ENCODE results near the gene CHID1.

The CHID1 gene

DNA sequence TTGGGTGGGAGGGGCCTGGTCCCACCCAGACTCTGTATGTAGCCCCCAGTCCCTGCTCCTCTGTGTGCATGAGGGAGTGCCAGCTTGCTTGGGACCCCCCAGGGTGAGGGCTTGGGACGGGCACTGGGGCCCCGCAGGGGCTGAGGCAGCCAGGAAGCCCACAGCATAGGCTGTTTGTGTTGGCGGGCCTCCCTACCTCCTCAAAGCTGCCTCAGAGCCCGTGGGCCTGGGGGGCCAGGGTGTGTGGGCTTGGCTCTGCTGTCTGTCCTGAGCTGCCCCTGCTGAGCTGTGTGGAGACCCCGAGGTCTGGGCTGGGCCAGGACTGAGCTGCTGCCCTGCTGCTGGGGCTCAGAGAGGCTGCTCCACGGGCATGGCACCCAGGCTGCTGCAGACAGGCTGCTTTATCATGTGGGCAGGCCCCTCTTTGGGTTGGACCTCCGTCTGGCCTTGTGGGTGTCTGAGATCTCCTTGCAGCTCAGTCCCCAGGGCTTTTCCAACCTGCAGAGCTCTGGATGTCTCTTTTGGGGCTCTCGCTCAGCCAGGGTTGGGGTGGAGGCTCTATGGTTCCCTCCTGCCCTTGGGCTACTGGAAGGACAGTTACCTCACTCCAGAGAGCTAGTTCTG lies 64.6 kb downstream of the CHID1 start:
- no peak for DNase-seq

DNA sequence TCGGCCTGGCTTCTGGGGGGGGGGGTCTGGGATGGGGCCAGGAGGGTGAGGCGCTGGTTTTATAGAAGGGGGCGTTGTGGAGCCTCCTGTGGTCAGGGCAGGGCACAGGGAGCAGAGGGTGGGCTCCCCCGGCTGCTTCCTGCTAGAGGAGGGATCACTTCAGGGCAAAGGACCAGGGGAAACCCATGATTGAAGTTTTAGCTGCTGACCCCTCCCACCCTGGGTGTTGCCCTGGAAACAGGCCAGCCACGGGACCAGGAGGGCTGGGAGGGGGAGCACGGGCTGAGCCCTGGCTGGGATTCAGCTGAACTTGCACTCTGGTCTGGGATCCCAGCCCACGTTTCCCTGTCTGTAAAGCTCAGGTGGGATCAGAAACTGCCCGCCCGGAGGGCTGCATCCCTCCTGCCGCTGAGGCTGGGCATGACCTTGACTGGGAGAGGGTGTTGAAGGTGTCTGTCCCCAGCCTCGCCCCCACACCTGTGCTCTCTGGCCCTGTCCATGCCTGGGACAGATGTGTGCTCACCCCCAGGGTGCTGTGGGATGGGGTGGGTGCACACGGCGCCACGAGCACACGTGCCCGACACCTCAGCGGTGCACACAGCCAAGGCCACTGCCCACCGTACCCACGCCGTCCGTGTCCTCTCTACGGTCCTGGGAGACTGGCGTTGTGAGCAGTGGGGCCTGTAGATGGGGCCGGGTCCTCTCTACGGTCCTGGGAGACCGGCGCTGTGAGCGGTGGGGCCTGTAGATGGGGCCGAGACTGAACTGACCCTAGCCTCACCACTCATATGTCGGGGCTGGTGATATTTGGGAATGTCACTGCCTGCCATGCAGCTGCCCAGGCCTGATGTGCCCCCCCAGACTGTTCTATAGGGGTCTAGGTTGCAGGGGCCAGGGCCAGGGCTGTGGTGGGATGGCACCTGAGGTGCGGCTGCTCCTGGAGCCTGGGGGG lies 65.6 kb downstream of the CHID1 start:
- peak; percentile 44 to 52 for DNase-seq

GRCh38 chr11:843818-844692 lies 66.6 kb downstream of the CHID1 start:
- peak; percentile 69 to 75 for DNase-seq

DNA sequence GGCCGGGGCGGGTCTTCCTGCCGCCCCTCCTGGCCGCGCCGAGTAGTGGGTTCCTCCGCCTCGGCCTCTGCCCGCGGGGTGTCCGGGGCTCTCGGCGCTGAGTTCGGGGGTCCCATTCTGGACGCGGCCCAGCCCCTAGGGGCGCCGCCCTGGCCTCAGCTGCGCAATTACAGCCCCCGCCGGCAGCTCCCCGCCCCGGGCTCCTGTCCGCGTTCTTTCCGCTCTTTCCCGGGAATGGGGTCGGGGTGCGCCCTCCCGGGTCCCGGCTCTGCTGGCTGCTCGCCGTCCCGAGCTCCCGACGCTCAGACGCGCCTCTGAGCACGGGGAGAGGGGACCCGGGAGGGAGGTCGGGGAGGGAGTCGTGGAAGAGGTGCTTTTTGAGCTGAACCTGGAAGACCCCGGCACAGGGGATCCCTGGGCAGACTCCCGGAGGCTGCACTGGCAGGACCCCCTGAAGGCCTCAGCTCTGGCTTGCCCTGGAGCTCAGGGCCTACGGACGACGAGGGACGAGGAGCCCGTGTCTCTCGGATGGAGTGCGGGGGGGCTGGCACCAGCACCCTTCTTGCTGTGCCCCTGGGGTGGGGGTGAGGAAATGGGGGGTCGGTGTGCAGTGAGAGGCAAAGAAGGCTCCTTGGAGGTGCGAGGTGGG lies 67.4 kb downstream of the CHID1 start:
- no peak for DNase-seq

DNA sequence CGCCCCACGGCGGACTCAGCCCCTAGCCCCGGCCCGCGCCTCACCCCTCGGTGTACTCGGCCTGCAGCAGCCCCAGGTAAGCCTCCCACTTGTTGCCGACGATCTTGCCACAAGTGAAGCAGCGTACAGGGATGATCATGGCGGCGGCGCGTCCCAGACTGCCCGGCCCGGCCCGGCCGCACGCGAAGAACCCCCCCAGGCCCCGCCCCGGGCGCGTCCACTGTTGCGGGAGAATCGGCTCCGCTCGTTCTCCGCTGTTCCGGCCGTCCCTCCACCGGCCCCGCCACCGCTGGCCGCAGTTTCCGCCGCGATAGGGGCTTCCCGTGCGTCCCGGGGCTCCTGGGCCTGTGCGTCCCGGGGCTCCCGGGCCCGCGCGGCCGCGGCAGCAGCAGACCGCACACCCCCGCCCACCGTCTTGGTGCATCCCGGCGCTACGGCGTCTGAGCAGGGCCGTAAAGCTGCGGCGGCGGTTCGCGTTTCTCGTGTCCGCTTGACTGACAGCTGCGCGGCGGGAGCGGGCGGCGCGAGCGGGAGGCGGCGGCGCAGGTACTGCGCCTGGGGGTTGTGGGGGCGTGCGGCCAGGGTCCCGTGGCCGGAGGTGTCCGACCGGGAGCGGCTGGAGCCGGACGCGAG lies 68.1 kb downstream of the CHID1 start, which contains the start of the genes POLR2L and TSPAN4:
POLR2L (minus strand) TSS at position 160 of the 633 bp plus-strand sequence; CDS start at position 139, 21 bp downstream.
TSPAN4 (plus strand) TSS at position 483 of the 633 bp plus-strand sequence. CDS start 7,453 bp downstream, outside the sequence.
- peak; percentile 82 to 90 for DNase-seq

GRCh38 chr11:841981-842369 lies 68.6 kb downstream of the CHID1 start:
- peak in 1 of 2 donors; percentile 37 for DNase-seq

DNA sequence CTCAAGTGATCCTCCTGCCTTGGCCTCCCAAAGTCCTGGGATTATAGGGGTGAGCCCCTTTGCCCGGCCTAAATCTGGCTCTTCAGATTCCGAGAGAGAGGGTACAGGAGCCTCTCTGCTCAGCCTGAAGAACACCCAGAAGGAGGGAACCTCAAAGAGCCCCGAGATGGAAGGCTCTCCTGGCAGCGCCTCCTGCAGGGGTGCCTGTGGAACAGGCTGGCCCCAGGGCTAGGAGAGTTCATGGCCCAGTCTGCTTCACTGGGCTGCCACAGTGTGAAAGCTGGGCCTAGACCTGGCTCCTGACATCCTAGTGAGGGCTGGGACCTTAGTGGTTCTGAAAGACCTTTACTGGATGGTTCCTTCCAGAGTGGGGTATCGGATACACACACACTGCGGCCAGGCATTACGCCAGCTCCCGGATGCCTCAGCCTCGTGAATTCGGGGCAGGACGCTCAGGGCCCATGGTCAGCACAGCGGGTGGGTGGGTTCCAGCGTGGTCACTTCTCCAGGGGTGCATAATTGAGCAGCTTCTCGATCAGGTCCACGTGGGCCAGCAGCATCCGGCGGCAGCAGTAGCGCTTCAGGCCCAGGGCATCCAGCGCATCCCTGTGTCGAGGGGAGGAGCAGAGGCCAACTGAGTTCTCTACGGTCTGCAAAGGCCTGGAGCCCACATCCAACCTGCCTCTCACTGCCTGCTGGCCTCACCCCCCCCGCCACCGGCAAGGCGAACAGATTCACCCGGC lies 70.6 kb downstream of the CHID1 start:
- peak in 1 of 2 donors; percentile 17 for DNase-seq

DNA sequence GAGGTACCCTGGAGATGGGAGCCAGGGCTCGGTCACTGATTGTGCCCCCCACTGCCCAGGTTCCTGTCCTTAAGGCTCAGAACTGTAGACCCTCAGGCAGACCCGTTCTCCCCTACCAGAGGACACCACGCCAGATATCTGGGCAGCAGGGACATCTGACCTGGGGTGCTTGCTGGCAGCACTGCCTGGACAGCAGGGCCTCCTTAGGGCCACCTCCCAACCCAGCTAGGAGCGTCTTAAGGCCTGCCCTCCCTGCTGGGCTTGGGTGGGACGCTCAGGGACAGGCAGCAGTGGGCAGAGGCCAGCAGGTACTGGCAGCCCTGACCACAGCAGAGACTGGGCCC lies 71.4 kb downstream of the CHID1 start:
- DNase-seq = no peak

- no peak for DNase-seq
These were observed 72.0 kb downstream of the CHID1 start for GRCh38 chr11:838441-839279.

- DNase-seq = no peak
These were observed 72.7 kb downstream of the CHID1 start for GRCh38 chr11:837990-838307.

DNA sequence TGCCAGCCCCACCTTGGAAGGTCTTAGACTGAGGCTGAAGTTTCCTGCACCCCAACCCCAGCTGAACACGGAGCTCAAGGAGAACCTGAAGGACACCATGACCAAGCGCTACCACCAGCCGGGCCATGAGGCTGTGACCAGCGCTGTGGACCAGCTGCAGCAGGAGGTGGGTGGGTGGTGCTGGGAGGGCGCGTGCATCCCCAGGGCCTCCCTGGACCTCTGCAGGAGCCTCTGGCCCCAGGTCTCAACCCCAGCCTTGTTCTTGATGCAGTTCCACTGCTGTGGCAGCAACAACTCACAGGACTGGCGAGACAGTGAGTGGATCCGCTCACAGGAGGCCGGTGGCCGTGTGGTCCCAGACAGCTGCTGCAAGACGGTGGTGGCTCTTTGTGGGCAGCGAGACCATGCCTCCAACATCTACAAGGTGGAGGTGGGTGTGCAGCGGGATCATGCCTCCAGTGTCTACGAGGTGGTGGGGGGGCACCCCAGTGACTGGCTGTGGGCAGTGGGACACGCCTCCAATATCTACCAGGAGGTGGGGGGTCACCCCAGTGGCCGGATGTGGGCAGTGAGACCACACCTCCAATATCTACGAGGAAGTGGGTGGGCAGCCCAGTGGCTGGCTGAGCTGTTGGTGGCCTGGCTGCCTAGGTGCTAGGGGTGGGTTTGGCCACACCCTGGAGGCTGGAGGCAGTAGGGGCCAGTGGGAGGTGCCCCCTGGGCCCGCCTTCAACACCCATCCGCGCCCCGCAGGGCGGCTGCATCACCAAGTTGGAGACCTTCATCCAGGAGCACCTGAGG lies 73.2 kb downstream of the CHID1 start:
- no peak for DNase-seq

GRCh38 chr11:836700-837099 lies 73.9 kb downstream of the CHID1 start:
- no peak for DNase-seq

DNA sequence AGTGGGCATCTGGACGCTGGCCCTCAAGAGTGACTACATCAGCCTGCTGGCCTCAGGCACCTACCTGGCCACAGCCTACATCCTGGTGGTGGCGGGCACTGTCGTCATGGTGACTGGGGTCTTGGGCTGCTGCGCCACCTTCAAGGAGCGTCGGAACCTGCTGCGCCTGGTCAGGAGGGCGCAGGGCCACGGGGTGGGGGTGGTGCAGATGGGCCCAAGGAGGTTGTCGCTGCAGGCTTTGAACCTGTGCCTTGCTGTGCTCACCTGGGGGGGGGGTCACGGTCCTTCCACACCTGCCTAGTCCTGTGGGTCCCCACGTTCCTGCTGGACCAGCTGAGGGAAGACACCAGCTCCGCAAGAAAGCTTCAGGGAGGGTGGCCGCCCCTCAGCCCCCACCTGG lies 74.3 kb downstream of the CHID1 start:
- DNase-seq = no peak

DNA sequence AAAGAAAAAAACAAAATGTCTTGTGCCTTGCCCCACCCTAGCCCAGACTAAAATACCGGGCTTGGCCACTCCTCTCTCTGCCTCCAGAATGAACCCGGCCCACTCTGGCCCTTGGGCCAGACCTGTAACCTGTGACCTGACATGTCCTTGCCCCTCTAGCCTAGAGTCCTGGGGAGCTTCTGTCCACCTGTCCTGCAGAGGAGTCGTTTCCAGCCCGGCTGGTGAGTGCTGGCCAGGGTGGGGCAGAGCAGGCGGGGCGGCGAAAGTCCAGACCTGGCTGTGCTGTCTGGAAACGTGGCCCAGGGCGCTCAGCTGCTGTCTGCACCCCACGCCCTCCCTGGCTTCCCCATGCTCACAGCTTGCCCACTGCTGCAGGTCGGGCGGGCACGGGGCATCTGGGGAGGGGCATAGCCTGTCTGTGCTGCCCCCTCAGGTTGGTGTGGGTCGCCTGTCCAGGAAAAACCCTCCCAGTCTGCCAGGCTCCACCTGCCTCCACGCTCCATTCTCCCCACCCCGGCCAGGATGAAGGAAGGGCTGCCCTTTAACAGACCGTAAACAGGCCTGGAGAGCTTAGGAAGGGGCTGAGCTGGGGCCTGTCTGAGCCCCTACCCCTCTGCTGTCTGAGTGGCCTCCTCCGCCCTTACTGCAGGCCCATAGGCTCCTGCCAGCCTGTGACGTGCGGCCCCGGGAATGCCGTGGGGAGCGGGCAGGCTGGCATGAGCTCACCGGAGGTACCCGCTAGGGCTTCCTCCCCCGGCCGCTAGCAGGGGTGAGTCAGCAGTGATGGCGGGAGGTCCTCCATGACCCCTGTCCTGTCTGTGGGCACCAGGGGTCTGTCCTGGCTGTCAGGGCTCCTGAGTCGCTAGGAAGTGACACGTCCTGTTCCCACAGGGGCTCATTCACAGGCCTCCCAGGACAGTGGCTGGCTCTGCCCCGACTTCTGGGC lies 76.0 kb downstream of the CHID1 start:
- DNase-seq = peak; percentile 30 to 50

GRCh38 chr11:833849-834311 lies 76.7 kb downstream of the CHID1 start:
- peak in 1 of 2 donors; percentile 48 for DNase-seq

- peak; percentile 24 to 57 for DNase-seq
These were observed 77.4 kb downstream of the CHID1 start for GRCh38 chr11:833114-833791.

DNA sequence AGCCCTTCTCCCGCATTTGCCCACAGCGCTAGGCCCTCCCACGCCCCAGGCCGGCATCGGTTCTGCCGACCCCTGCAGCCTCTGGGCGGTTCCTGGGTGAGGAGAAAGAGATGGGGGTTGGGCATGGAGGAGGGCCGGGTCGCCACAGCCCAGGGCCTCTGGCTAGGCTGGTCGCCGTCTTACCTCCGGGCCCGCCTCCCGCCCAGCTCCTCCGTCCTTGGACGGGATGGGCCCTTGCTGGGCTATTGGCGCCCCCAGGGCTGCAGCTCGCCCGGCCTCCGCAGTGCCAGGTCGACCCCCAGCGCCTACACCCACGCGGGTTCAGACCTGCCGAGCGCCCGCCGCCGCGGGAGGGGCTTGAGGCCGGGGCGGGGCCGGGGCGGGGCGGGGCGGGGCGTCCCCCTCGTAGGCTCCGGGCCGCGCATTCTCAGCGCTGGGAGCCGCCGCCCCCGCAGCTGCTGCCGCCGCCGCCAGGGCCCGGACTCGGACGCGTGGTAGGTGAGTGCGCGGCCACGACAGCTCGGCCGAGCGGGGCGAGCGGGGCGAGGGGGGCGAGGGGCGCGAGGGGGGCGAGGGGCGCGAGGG lies 78.0 kb downstream of the CHID1 start, which contains the start of gene CD151:
CD151 (plus strand) TSS at position 424 of the 585 bp plus-strand sequence. CDS start 3,118 bp downstream, outside the sequence.
- DNase-seq = peak; percentile 59 to 72

Measured in inflammatory macrophage (primary cell).